Measurements from ENCODE around the gene FLYWCH1.

DNA sequence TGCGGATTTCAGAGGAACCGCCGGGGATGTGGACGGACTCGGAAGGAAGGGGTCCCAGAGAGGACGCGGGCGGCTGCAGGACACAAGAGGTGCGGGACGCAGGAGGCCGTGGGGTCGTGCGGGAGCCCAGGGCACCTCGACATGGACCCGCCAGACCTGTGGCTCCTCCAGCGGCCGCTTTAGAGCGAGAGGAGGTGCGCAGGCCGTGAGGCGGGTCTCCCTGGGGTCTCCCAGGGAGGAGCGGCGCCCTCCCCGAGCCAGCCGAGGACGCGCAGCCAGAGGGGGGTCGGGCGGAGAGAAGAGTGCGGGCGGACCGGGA lies 6.8 kb upstream of the FLYWCH1 start:
- TF ChIP-seq, protein P1, sequence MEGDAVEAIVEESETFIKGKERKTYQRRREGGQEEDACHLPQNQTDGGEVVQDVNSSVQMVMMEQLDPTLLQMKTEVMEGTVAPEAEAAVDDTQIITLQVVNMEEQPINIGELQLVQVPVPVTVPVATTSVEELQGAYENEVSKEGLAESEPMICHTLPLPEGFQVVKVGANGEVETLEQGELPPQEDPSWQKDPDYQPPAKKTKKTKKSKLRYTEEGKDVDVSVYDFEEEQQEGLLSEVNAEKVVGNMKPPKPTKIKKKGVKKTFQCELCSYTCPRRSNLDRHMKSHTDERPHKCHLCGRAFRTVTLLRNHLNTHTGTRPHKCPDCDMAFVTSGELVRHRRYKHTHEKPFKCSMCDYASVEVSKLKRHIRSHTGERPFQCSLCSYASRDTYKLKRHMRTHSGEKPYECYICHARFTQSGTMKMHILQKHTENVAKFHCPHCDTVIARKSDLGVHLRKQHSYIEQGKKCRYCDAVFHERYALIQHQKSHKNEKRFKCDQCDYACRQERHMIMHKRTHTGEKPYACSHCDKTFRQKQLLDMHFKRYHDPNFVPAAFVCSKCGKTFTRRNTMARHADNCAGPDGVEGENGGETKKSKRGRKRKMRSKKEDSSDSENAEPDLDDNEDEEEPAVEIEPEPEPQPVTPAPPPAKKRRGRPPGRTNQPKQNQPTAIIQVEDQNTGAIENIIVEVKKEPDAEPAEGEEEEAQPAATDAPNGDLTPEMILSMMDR (IDR thresholded peaks at IDR 0.05; ENCODE audit: borderline replicate concordance, extremely low read depth, low read length, poor library complexity, severe bottlenecking) = no peak
- no peak for TF ChIP-seq EZH2 (IDR thresholded peaks at IDR 0.05; ENCODE audit: borderline replicate concordance, low read depth, low read length, severe bottlenecking)

Measured in DND-41 (cell line).